ENCODE data around the gene ACTR8.

ACTR8 gene

GRCh38 chr3:53862241-53862640, 19.7 kb downstream of the ACTR8 start:
- DNase-seq: no peak

- no peak for DNase-seq
Measured at GRCh38 chr3:53860196-53860595, 21.8 kb downstream of the ACTR8 start.

DNA sequence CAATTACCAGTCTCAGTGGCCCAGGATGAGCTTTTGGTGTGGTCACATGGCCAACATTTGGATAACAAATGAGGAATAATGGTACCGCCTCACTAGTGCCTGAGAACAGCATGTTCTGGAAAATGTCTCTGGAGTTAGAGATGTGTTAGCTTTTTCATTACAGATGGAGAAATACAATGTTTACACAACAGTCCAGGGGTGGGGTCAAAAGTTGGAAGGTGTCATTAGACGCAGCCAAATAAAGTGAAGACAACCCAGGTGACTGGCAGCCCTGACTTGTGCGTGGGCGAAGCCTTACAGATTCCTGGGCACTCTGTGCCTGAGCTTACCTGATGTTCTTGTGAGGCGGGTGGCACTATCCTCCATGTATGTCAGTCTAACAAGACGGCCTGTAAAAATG, 22.8 kb downstream of the ACTR8 start:
- no peak for DNase-seq

- DNase-seq: no peak
Measured at GRCh38 chr3:53858096-53858741, 23.7 kb downstream of the ACTR8 start.

DNA sequence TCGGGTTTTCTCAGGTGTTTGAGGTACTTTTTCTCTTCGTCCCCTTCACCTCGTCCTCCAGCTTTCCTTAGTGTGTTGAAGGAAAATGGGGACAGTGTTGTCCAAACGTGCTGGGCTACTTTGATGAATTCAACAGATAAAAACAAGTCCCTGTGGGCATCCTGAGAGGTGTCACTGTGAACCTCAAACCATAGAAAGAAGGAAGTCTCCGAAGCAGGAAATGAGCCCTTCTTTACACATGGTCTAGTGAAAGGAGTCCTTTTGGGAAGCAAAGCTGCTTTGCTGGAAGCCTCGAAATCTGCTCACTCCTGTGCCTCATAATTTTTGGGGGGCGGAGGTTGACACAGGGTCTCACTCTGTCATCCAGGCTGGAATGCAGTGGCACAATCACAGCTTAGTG, 25.0 kb downstream of the ACTR8 start:
- DNase-seq: no peak

GRCh38 chr3:53850895-53851294, 31.1 kb downstream of the ACTR8 start:
- DNase-seq: peak; percentile 26

DNA sequence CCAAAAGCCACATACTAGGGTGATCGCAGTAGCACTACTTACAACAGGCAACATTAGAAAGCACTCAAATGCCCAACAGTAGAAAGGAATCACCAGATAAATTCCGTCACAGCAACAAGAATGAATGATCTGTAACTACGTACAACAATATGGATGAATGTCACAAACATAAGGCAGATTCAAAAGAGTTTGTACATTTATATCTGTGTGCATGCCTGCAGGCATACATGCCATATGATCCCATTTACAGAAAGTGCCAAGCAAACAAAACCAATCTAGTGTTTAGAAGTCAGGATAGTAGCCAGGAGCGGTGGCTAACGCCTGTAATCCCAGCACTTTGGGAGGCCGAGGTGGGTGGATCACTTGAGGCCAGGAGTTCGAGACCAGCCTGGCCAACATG, 32.0 kb downstream of the ACTR8 start:
- DNase-seq: no peak

DNA sequence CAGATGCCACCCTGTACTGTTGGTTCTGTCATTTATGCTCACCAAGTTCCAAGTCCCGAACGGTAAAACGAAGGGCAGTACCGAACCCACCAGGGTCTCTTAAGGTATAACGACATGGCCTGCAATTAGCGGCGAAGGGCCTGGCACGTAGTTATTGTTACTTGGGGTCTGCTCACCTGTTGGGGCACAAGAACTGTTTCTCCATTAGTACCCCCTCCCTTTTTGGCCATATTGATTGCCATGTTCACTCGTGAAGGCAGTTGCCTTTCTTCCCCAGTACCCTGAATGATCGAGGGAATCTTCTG, 35.1 kb downstream of the ACTR8 start:
- DNase-seq: no peak

GRCh38 chr3:53846134-53846850, 35.7 kb downstream of the ACTR8 start, which contains the start of the genes CHDH and IL17RB:
Gene CHDH, minus strand, starts transcription at chr3:53846419. Its CDS starts 22,411 bp downstream, at chr3:53824008.
Gene IL17RB, plus strand, starts transcription at chr3:53846568. Its CDS starts 21 bp downstream, at chr3:53846589.
- no peak for DNase-seq

GRCh38 chr3:53845881-53846133, 36.1 kb downstream of the ACTR8 start:
- DNase-seq: no peak

GRCh38 chr3:53845103-53845880, 36.7 kb downstream of the ACTR8 start:
- DNase-seq: peak; percentile 18

DNA sequence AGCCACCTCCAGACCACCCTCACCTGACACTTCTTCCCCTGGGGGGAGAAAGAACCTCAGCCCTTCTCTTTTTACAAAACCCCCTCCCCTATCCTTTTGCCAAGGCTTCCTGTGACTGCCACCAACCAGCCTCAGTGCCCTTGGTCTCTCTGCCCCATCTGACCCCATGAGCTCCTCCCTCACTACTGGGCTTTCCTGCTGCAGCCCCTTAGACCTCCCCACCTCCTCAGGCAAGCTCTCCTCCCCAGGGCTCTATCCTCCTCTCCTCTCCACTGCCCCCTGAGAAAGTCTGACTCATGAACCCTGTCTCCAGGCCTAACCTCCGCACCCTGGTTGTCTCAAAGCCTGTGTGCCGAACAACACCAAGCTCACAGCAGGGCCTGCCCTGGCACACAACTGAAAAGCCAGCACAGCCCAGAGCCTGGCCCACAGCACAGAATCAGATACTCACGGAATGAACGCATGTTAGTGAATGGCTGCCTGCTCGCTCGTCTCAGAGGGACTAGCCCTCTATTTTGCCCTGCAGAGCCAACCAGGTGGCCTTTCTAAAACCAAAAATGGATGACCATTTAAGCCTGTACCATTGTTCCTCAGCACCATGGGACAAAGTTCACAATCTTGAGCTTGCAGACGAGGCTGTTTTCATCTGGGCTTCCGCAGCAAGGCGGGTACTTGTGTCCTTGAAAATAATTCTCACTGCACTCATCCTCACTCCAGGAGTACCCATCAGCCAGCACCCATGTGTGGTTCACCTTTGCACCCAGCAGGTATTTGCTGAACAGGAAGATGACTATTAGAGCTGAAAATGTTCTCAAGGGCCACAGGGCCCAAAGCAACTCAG, 37.5 kb downstream of the ACTR8 start:
- no peak for DNase-seq

DNA sequence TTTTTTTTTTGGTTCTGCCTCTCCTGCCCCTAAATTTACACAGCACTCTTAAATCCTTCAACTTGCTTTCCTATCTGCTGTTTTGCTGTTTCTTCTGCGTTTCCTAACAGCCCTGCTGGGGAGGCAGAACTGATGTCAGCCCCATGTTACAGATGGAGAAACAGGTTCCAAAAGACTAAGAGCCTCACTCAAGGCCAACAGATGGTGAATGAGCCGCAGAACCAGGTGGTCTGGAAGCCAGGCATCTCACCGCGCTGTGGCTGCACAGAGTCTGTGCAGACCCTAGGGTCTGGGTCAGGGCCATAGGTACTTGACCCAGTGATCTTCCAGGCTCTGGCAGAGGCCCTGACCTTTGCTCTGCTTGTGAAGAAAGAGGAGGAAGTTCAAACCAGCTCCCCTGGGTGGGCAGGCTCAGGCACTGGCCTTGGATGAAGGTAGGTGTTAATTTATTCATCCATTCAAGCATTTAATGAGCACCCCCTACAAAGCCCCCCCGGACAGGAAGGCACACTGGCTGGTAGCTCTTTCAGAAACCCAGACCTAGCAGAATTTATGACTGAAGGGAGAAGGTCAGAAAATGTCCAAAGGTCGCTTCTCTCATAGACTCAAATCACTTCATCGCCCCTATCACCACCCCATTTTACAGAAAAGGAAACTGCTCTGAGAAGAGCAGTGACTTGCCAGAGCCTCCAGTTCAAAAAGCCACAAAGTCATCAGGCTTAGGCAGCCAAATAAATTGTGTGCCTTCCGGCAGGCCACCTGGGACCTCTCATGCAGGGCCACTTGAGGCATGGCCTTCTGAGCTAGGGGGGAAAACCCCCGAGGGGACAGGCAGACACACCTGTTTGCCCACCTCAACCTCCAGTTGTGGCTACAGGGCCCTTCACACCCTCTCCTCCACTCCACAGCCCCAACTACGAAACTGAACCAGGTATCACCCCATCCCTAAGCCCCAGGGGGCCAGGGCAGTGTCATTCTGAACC, 38.5 kb downstream of the ACTR8 start:
- DNase-seq: no peak

DNA sequence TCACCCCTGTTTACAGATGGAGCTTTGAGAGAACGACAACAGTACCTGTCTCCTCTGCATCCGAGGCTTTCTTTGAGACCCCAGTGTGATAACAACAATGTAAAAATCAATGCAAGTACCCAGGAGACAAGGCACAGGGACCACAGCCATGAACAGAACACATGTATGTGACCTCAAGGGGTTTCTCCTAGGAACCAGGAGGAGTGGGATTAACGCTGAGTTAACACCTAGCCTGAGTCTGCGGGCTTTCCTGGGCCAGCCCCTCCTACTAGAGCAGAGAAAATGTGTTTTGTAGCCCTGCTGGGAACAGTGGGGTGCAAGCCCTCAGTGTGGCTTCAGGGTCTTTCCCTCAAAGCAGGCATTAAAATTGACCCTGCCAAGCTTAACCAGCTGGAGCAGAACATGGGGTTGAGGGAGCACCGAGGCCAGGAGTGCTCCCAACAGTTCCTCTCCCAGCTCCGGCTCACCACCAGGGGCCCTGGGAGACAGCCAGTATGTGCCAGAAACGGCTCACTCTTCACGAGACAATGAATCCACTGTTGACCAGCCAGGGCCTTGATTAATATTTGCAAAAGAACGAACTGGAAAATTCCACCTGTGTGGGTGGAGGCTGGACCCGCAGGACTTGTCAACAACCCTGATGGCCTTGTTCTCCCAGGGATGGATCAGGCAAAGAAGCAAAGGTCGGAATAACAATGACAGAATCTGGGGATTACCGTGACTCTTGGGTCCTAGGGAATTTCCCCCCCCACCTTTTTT, 39.3 kb downstream of the ACTR8 start:
- DNase-seq: no peak

DNA sequence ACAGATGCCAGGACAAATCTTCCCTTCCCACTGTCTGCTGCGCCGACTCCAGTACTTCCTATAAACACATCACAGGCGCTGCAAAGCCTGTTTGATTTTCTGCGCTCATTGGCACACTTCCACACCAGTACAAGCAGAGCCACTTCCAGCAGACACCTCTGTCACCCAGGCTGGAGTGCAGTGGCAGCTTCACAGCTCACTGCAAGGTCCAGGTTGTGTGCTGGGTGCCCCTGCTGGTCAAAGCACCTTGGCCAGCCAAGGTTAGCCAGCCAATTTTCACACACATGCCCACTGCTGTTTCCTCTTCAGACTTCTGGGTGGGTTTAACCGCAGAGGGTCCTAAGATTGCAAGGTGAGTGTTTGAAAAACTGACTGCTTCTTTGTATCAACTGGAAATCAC, 40.7 kb downstream of the ACTR8 start:
- DNase-seq: no peak

- DNase-seq: peak; percentile 72
Measured at GRCh38 chr3:53837331-53837730, 44.6 kb downstream of the ACTR8 start.

- DNase-seq: no peak
Measured at GRCh38 chr3:53836084-53836872, 45.7 kb downstream of the ACTR8 start.

- no peak for DNase-seq
Measured at GRCh38 chr3:53835257-53835656, 46.7 kb downstream of the ACTR8 start.

GRCh38 chr3:53834429-53835095, 47.4 kb downstream of the ACTR8 start:
- peak; percentile 97 for DNase-seq

DNA sequence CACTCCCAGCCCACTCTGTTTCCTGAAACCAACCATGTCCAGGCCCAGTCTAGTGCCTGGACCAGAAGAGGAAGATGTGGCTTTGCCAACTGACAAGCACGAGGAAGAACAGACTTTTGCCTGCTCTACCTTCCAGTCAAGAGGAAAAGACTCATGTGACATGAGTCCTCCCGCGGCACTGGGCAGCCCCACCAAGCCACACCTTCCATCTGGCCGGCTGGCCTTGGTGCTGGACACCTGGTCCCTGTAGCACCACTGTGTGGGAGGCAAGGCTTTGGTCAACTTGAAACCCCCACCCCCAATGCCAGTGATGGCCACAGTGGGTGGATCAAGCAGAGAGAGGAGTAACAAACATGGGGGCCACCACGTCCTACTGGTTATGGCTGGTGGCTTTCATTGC, 48.3 kb downstream of the ACTR8 start:
- DNase-seq: peak; percentile 54
